Mesenchymal stem cell (in vitro differentiated cells and primary cell): ENCODE results near the gene LCE3A. TPM values are rescaled to one million over a fixed set of nuclear protein-coding genes. Genes with fewer than 3 reads are reported as not detected.
"Not testable (repeated sequence)": the region's sequence is repeated elsewhere in the genome, so short reads cannot be mapped to it uniquely, and the experiment has no call there.

Experiments
- DNase-seq: peaks from one replicate; pipeline ENCODE4 v3.0.0-alpha.2; 2013
- H2AFZ ChIP-seq: one replicate; pipeline ENCODE4 v1.6.1; 2013; ENCODE audit warnings: low read depth, mild to moderate bottlenecking, control low read depth, inconsistent platforms, low read length, moderate library complexity
- H2AK5ac ChIP-seq: 2 replicates; pipeline ENCODE4 v1.6.1; 2013; ENCODE audit warnings: low read length, moderate library complexity, mild to moderate bottlenecking, inconsistent platforms; ENCODE audit not compliant: severe bottlenecking
- H2BK120ac ChIP-seq: one replicate; pipeline ENCODE4 v1.6.1; 2013; ENCODE audit warnings: low read depth, mild to moderate bottlenecking, inconsistent platforms, low read length, moderate library complexity
- H2BK12ac ChIP-seq, 2 experiments: one replicate each; pipeline ENCODE4 v1.6.1; 2013; ENCODE audit warnings: inconsistent platforms in 2 of 2, low read length in 2 of 2, mild to moderate bottlenecking in 2 of 2, moderate library complexity in 2 of 2, control low read depth in 1 of 2
- H2BK15ac ChIP-seq: one replicate; pipeline ENCODE4 v1.6.1; 2013; ENCODE audit warnings: mild to moderate bottlenecking, low read depth, inconsistent platforms; ENCODE audit not compliant: poor library complexity, severe bottlenecking
- H2BK5ac ChIP-seq: 2 replicates; pipeline ENCODE4 v1.6.1; 2013; ENCODE audit warnings: low read depth, mild to moderate bottlenecking, low read length, control low read depth, inconsistent platforms; ENCODE audit not compliant: poor library complexity, severe bottlenecking
- H3K14ac ChIP-seq, 2 experiments: one replicate each; pipeline ENCODE4 v1.6.1; 2013; ENCODE audit warnings: inconsistent platforms in 2 of 2, low read length in 2 of 2, control low read depth in 1 of 2, mild to moderate bottlenecking in 1 of 2, moderate library complexity in 1 of 2
- H3K18ac ChIP-seq, 2 experiments: one replicate each; pipeline ENCODE4 v1.6.1; 2013; ENCODE audit warnings: inconsistent platforms in 2 of 2, low read length in 2 of 2, control low read depth in 1 of 2, low read depth in 1 of 2, mild to moderate bottlenecking in 1 of 2
- H3K23ac ChIP-seq, 2 experiments: one replicate each; pipeline ENCODE4 v1.6.1; 2013; ENCODE audit warnings: inconsistent platforms in 2 of 2, low read length in 2 of 2, mild to moderate bottlenecking in 2 of 2, moderate library complexity in 2 of 2, control low read depth in 1 of 2
- H3K27ac ChIP-seq: 2 replicates; pipeline ENCODE4 v1.5.1; 2013; ENCODE audit warnings: mild to moderate bottlenecking, moderate library complexity, low read length, control low read depth, inconsistent platforms; ENCODE audit not compliant: poor library complexity, severe bottlenecking
- H3K27me3 ChIP-seq, 2 experiments: 2 replicates each; pipeline versions ENCODE4 v1.6.1 to v1.7.0; 2013; ENCODE audit warnings: low read length in 2 of 2, mild to moderate bottlenecking in 2 of 2, moderate library complexity in 2 of 2, control low read depth in 1 of 2, inconsistent platforms in 1 of 2; ENCODE audit not compliant: control insufficient read depth in 1 of 2, insufficient read depth in 1 of 2
- H3K36me3 ChIP-seq, 2 experiments: 2 replicates each; pipeline versions ENCODE4 v1.6.1 to v1.7.0; 2013; ENCODE audit warnings: low read length in 2 of 2, control low read depth in 1 of 2, inconsistent platforms in 1 of 2, low read depth in 1 of 2, mild to moderate bottlenecking in 1 of 2; ENCODE audit not compliant: insufficient read depth in 2 of 2, control insufficient read depth in 1 of 2
- H3K4ac ChIP-seq, 2 experiments: one replicate each; pipeline ENCODE4 v1.6.1; 2013; ENCODE audit warnings: inconsistent platforms in 2 of 2, low read length in 2 of 2, mild to moderate bottlenecking in 2 of 2, moderate library complexity in 2 of 2, control low read depth in 1 of 2, low read depth in 1 of 2
- H3K4me1 ChIP-seq: 2 replicates; pipeline ENCODE4 v1.6.1; 2013; ENCODE audit warnings: low read depth, low read length, control low read depth; ENCODE audit not compliant: control insufficient read depth, insufficient read depth
- H3K4me2 ChIP-seq: 2 replicates; pipeline ENCODE4 v1.6.1; 2013; ENCODE audit warnings: low read length, mild to moderate bottlenecking, inconsistent platforms; ENCODE audit not compliant: poor library complexity, severe bottlenecking
- H3K4me3 ChIP-seq, 2 experiments: 2 replicates each; pipeline versions ENCODE4 v1.5.1 to v1.7.0; 2013; ENCODE audit warnings: low read length in 2 of 2, mild to moderate bottlenecking in 2 of 2, control low read depth in 1 of 2, low read depth in 1 of 2; ENCODE audit not compliant: insufficient read depth in 1 of 2
- H3K79me1 ChIP-seq: replicated peaks from 2 replicates; pipeline ENCODE4 v1.6.1; 2013; ENCODE audit warnings: mild to moderate bottlenecking, control low read depth, low read length, inconsistent platforms; ENCODE audit not compliant: poor library complexity, severe bottlenecking
- H3K9ac ChIP-seq: 2 replicates; pipeline ENCODE4 v1.7.0; 2013; ENCODE audit warnings: mild to moderate bottlenecking, low read length, moderate library complexity
- H3K9me3 ChIP-seq: 2 replicates; pipeline ENCODE4 v1.7.0; 2013; ENCODE audit warnings: mild to moderate bottlenecking, low read length; ENCODE audit not compliant: control insufficient read depth
- H4K8ac ChIP-seq: one replicate; pipeline ENCODE4 v1.6.1; 2013; ENCODE audit warnings: inconsistent platforms, mild to moderate bottlenecking, low read length, moderate library complexity
- H4K91ac ChIP-seq: one replicate; pipeline ENCODE4 v1.6.1; 2013; ENCODE audit warnings: mild to moderate bottlenecking, low read length, inconsistent platforms
- WGBS: methylation state at CpG from one replicate; pipeline ENCODE4 v1.1.7; 2013; ENCODE audit warnings: mixed read lengths; 5-methylcytosine and 5-hydroxymethylcytosine counted together
- polyA plus RNA-seq, 2 experiments: library from polyadenylated mRNA; stranded (reverse); fragments of 200-250 nt; gene quantifications; one replicate each; pipeline ENCODE4 v1.2.3, GENCODE V29; 2013

Gene LCE3A
- not detected for polyA plus RNA-seq (2013, experiment 1 of 2)
- polyA plus RNA-seq (2013, experiment 2 of 2), result not detected

GRCh38 chr1:152622803-152623202 is at the start of gene LCE3A:
Gene LCE3A (minus strand): TSS chr1:152623103. CDS start chr1:152623103, 0 bp downstream.
- H3K27me3 ChIP-seq, result peaks cover 0 to 10% of the 10 kb centered on the region in 2 experiments
- peaks cover 28% of the 10 kb centered on the region for H3K9me3 ChIP-seq
- H4K91ac ChIP-seq, result no peak within 1 kb of the TSS
- H3K14ac ChIP-seq, result no peak within 1 kb of the TSS
- no peak within 1 kb of the TSS for H3K4ac ChIP-seq
- no peak within 1 kb of the TSS for H3K23ac ChIP-seq
- H3K36me3 ChIP-seq, result no peaks in the 10 kb centered on the region
- no peak within 1 kb of the TSS for H3K4me2 ChIP-seq
- H3K27ac ChIP-seq, result no peak within 1 kb of the TSS
- no peak within 1 kb of the TSS for H2BK15ac ChIP-seq
- WGBS, result 77% methylated on average over 10 of the region's 10 CpGs
- H3K79me1 ChIP-seq, result no peaks in the 10 kb centered on the region
- no peaks in the 10 kb centered on the region for H3K4me1 ChIP-seq
- H3K4me3 ChIP-seq, result no peak within 1 kb of the TSS
- no peak within 1 kb of the TSS for H2BK12ac ChIP-seq
- no peak within 1 kb of the TSS for H4K8ac ChIP-seq
- H2BK5ac ChIP-seq, result no peak within 1 kb of the TSS
- H2AFZ ChIP-seq, result no peak within 1 kb of the TSS
- no peak within 1 kb of the TSS for H2AK5ac ChIP-seq
- H2BK120ac ChIP-seq, result no peak within 1 kb of the TSS
- H3K9ac ChIP-seq, result no peak within 1 kb of the TSS
- DNase-seq, result no peak
- no peak within 1 kb of the TSS for H3K18ac ChIP-seq

- Histone ChIP-seq H2AK5ac (no peak overlapping the region), H3K4me2 (no peak overlapping the region), H3K4me1 (no peaks in the 10 kb centered on the region), H3K27me3 (no peaks in the 10 kb centered on the region), H3K23ac (no peak overlapping the region), H2BK15ac (no peak overlapping the region), H2BK5ac (no peak overlapping the region), H3K36me3 (no peaks in the 10 kb centered on the region), H3K9me3 (no peaks in the 10 kb centered on the region), H2BK120ac (no peak overlapping the region), H2AFZ (no peak overlapping the region), H3K4me3 (no peak overlapping the region), H3K9ac (no peak overlapping the region), H3K14ac (no peak overlapping the region), H2BK12ac (no peak overlapping the region), H3K4ac (no peak overlapping the region), H3K18ac (no peak overlapping the region), H3K27ac (no peak overlapping the region), H4K91ac (no peak overlapping the region), H4K8ac (no peak overlapping the region), H3K79me1 (no peaks in the 10 kb centered on the region)
- DNase-seq, result no peak
- 85% methylated on average over 5 of the region's 5 CpGs for WGBS
These were observed 44.7 kb upstream of the LCE3A start for GRCh38 chr1:152667648-152668047.

GRCh38 chr1:152666171-152666570 is 43.3 kb upstream of the LCE3A start:
- H3K18ac ChIP-seq, H2AK5ac ChIP-seq, H3K36me3 ChIP-seq, H2BK12ac ChIP-seq, H3K27ac ChIP-seq, H4K91ac ChIP-seq, H3K27me3 ChIP-seq, H2BK120ac ChIP-seq, H2BK15ac ChIP-seq, H3K9ac ChIP-seq, H3K23ac ChIP-seq, H2BK5ac ChIP-seq, DNase-seq, H3K4me3 ChIP-seq, H3K4ac ChIP-seq, H3K14ac ChIP-seq, H2AFZ ChIP-seq, H4K8ac ChIP-seq, H3K9me3 ChIP-seq, H3K4me2 ChIP-seq, H3K79me1 ChIP-seq, H3K4me1 ChIP-seq: not testable (repeated sequence)
- no CpG with 5 or more reads among the region's 1 CpG for WGBS

- no peak within 1 kb of the TSS for H3K9ac ChIP-seq
- H3K4me3 ChIP-seq, result no peak within 1 kb of the TSS
- H3K4me2 ChIP-seq, result no peak within 1 kb of the TSS
- no peak within 1 kb of the TSS for H2BK120ac ChIP-seq
- no peak within 1 kb of the TSS for H4K91ac ChIP-seq
- no peaks in the 10 kb centered on the region for H3K27me3 ChIP-seq
- H2BK12ac ChIP-seq, result no peak within 1 kb of the TSS
- H3K4me1 ChIP-seq, result no peaks in the 10 kb centered on the region
- no peak within 1 kb of the TSS for H3K23ac ChIP-seq
- no peak for DNase-seq
- H3K27ac ChIP-seq, result no peak within 1 kb of the TSS
- no peak within 1 kb of the TSS for H2AK5ac ChIP-seq
- H3K9me3 ChIP-seq, result no peaks in the 10 kb centered on the region
- 32% methylated on average over 3 of the region's 3 CpGs for WGBS
- H3K79me1 ChIP-seq, result no peaks in the 10 kb centered on the region
- no peak within 1 kb of the TSS for H2BK5ac ChIP-seq
- no peak within 1 kb of the TSS for H4K8ac ChIP-seq
- H3K36me3 ChIP-seq, result no peaks in the 10 kb centered on the region
- H2BK15ac ChIP-seq, result no peak within 1 kb of the TSS
- no peak within 1 kb of the TSS for H3K18ac ChIP-seq
- H3K4ac ChIP-seq, result no peak within 1 kb of the TSS
- no peak within 1 kb of the TSS for H3K14ac ChIP-seq
- no peak within 1 kb of the TSS for H2AFZ ChIP-seq
These were observed 40.2 kb upstream of the LCE3A start, which contains the start of gene LCE2D for GRCh38 chr1:152663098-152663497. Gene LCE2D (plus strand): TSS chr1:152663380. CDS start chr1:152664106, 726 bp downstream.
